C4-2B (cell line): ENCODE measurements around the gene CD52.
A peak's percentile ranks its signal among the peaks of the same experiment; 100 is the strongest.

Experiments used
- H3K27ac ChIP-seq: fragments of 450-650 bp; 2 replicates; pipeline ENCODE4 v1.5.1; 2017
- ZFX ChIP-seq: fragments of 450-650 bp; IDR thresholded peaks from 2 replicates; pipeline ENCODE4 v1.6.1; 2017
- TF ChIP-seq, protein P1 (sequence below): fragments of 450-650 bp; conservative IDR thresholded peaks from 2 replicates; pipeline ENCODE4 v1.5.1; 2017; ENCODE audit warnings: mild to moderate bottlenecking

Gene CD52

GRCh38 chr1:26281091-26281958 is 36.4 kb upstream of the CD52 start:
- no peak overlapping the region for H3K27ac ChIP-seq
- no peak for TF ChIP-seq ZFX
- TF ChIP-seq, protein P1, sequence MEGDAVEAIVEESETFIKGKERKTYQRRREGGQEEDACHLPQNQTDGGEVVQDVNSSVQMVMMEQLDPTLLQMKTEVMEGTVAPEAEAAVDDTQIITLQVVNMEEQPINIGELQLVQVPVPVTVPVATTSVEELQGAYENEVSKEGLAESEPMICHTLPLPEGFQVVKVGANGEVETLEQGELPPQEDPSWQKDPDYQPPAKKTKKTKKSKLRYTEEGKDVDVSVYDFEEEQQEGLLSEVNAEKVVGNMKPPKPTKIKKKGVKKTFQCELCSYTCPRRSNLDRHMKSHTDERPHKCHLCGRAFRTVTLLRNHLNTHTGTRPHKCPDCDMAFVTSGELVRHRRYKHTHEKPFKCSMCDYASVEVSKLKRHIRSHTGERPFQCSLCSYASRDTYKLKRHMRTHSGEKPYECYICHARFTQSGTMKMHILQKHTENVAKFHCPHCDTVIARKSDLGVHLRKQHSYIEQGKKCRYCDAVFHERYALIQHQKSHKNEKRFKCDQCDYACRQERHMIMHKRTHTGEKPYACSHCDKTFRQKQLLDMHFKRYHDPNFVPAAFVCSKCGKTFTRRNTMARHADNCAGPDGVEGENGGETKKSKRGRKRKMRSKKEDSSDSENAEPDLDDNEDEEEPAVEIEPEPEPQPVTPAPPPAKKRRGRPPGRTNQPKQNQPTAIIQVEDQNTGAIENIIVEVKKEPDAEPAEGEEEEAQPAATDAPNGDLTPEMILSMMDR: no peak

- H3K27ac ChIP-seq: no peak overlapping the region
- no peak for TF ChIP-seq ZFX
- TF ChIP-seq, protein P1: no peak
These were observed 35.8 kb upstream of the CD52 start for GRCh38 chr1:26281971-26282370.

DNA sequence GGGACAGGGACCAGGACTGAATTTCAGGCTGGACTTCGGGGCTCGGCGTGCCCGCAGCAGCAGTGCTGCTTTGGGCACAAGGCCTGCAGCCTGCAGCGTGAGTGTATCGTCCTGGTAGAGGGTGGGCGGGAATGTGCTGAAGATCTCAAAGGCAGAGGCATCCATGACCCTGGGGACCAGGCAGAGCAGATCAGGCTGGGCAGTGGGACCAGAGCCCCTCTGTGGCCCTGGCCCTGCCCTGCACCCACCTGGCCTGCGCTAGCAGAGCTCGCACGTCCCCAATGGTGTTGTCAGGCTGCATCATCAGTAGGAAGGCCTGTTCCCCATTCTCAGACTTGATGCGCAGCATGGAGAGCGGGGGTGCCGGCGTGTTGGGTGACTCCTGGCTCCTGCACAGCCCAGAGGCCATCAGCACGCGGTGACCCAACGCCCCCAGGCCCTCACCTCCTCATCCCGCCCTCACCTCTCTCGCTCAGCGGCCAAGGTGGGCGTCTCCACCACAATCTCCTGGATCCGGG is 35.3 kb upstream of the CD52 start:
- TF ChIP-seq ZFX: no peak
- TF ChIP-seq, protein P1: no peak
- no peak overlapping the region for H3K27ac ChIP-seq

- no peak overlapping the region for H3K27ac ChIP-seq
- TF ChIP-seq, protein P1: no peak
- TF ChIP-seq ZFX: no peak
These were observed 34.4 kb upstream of the CD52 start for GRCh38 chr1:26283279-26283853.

DNA sequence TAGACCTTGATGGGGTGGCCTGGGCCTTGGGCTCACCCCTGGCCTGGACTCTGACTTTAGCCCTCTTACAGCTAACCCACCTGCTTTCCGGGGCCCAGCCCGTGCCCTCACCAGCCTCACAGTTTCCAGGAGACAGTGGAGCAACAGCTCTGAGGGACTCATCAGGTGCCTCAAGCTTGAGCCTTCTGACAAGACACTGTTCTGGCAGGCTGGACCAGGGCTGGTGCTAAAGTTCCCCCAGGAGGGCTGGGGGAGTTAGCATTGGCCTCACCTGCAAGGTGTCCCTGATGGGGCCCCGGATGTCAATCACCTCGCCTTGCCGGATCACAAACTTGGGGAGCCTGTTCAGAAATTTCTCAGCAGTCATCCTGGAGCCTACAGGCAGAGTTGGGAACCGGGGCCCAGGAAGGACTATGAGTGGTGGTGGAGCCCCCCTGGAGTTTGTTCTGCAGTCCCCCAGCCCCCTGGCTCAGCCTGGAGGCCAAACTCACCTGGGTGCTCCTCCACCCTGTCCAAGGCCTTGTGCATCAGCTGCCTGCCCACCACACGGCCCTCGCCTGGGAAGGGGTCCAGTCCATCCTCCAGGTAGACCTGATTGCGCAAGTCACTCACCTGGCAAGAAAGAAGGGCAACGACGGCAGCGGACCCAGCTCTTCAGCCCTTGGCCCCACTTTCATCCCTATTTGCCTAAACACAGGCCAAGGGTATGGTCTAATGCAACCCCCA is 33.7 kb upstream of the CD52 start:
- TF ChIP-seq, protein P1: no peak
- TF ChIP-seq ZFX: no peak
- no peak overlapping the region for H3K27ac ChIP-seq

DNA sequence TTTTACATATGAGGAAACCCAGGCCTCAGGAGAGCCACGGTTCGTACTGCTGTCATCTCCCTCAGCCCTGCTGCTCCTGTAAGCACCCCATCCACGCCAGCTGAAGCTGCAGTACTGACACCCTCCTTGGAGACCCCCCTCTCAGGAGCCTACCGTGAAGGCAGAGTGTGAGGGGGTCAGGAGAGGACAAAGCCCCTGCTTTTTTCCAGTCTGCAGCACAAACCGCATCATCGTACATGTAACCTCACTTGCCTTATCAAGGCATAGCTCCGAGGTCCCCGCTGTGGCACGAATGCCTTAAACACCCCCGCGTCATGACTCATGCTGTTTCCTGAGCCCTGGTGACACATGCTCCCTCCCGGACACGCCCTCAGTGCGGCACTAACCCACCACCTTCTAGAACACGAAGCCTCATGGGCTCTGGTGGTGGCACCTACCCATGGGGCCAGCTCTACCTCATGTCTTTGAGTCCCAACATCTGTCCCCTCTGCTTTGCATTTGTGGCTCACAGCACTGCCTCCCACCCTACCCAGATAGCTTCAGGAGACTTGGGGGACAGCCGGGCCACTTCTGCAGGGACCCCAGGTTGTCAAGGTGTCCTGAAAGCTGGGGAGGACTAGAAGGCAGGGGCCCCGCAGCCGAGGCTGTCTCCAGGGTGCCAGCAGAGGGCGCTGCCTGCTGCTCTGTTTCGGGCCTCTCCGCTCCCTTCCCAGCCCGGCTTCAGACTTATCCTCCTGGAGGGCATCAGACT is 33.0 kb upstream of the CD52 start:
- TF ChIP-seq, protein P1: peak; percentile 74
- TF ChIP-seq ZFX: no peak
- H3K27ac ChIP-seq: no peak overlapping the region
